ENCODE results near the gene YWHAB.

The YWHAB gene

DNA sequence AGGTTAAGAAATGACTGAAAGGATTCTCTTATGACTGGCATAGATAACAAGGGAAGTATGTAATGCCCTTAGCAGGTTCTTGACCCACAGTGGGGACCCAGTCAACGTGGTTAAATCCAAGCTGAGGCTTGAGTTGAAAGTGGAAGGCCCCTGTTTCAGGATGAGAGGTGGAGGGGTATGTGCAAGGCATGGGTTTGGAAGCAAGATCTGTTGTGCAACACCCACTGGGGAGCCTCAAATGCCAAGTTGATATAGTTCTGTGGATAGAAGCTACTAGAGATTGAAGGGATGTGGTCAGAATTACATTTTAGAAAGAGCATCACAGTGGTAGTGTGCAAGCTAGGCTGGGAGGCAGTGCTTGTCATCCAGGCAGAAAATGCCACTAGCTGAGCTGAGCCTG, 29.4 kb downstream of the YWHAB start:
- no peak for DNase-seq (ENCODE audit: low read depth)

DNA sequence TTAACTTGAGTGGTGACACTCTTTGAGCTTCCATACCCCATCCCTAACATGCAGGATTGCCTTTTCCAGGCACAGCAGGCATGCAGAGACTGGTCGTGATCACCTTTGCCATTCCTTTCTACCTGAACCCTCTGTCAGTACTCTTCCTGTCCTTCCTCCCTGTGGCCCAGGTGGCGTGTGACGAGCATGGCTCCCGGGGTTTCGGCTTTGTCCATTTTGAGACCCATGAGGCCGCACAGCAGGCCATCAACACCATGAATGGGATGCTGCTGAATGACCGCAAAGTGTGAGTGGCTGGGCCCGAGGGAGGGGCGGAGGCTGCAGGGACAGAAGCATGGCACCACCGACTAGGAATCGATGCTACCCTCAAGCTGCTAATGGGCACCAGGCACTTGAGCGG, 31.1 kb downstream of the YWHAB start:
- DNase-seq (ENCODE audit: low read depth) = no peak

DNA sequence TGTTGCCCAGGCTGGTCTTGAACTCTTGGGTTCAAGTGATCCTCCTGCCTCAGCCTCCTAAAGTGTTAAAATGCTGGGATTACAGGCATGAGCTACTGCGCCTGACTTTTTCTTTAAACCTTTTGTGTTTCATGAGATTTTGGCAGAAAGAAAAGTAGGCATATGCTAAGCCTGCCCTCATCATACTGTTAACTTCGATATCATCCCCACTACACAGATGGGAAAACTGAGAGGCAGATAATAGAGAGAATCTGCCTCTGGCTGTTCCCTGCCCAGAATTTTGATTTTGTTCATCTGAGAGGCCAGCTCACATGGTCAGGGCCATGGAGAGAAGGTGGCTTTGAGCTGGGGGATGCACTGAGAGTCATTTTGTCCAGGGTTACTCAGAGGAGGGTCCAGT, 31.9 kb downstream of the YWHAB start:
- DNase-seq (ENCODE audit: low read depth) = no peak

DNA sequence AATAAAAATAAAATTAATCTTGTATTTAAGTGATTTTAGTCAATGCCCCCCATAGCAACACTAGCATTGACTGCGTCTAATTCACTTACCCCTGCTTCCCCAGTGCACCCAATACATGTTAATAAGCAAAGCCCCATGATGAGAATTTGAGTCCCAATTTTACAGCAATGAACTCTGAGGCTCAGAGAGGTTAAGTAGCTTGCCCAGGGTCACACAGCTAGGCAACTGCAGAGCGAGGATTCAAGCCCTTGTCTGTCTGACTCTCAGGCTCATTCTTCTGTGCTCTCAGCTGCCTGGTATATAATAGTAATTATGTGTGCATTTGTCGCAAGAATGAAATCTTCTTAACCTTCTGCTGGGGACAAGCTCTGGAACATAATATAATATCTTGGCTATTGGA, 32.8 kb downstream of the YWHAB start:
- no peak for DNase-seq (ENCODE audit: low read depth)

DNA sequence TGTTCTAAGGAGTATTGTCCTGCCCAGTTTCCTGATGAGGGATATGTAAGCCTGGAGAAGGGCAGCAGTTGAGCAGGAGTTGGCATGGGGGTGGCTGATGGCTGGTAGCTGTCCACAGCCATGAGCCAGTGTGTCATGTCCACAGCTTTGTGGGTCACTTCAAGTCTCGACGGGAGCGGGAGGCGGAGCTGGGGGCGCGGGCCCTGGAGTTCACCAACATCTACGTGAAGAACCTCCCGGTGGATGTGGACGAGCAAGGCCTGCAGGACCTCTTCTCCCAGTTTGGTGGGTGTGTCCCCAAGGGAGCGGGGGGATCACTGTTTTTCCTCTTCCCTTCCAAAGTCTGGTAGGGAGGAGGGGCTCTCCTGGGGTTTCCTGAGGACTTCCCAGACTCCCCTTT, 33.3 kb downstream of the YWHAB start:
- DNase-seq (ENCODE audit: low read depth) = no peak

DNA sequence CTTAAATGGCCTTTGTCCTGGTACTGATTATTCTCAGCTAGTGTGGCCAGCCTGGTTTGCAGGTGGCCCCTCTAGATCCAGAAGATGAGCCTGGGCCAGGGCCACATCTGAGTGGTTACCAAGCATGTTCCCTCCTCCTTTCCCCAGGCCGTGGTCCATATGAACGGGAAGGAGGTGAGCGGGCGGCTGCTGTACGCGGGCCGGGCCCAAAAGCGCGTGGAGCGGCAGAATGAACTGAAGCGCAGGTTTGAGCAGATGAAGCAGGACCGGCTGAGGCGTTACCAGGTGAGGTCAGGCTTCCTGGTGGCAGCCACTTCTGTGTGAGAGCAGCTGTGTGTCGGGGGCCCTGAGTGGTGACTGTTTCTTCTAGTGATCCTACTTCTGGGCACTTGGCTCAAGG, 35.9 kb downstream of the YWHAB start:
- no peak for DNase-seq (ENCODE audit: low read depth)

DNA sequence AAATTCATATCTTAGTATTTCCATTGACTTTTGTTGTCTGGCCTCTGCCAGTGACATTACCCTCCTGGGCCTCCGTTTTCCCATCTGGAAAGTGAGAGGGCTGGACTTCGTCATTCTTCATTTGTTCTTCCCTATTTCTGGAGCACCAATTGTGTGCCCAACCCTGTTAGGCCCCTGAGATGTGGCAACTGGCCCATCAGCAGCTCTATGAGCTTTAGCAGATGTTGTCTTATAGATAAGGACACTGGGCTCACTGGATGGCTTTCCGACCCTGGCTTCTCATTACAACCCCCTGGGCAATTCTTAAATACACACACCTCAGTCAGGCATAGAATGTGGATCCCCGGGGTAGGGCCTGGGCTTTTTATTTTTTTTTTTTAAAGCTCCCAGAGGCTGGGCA, 39.0 kb downstream of the YWHAB start:
- DNase-seq (ENCODE audit: low read depth) = no peak

DNA sequence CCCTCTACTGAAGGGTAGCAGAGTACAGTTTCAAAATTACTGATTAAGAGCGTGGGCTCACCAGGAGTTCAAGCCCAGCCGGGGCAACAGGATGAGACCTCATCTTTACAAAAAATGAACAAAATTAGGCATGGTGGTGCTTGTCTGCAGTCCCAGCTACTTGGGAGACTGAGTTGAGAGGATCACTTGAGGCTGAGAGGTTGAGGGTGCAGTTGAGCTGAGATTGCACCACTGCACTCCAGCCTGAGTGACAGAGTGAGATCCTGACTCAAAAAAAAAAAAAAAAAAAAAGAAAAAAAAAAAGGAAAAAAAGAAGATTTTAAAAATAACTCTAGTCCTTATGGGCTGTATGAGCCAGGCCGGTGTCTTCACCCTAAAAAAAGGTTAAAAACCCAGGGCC, 43.1 kb downstream of the YWHAB start:
- no peak for DNase-seq (ENCODE audit: low read depth)

DNA sequence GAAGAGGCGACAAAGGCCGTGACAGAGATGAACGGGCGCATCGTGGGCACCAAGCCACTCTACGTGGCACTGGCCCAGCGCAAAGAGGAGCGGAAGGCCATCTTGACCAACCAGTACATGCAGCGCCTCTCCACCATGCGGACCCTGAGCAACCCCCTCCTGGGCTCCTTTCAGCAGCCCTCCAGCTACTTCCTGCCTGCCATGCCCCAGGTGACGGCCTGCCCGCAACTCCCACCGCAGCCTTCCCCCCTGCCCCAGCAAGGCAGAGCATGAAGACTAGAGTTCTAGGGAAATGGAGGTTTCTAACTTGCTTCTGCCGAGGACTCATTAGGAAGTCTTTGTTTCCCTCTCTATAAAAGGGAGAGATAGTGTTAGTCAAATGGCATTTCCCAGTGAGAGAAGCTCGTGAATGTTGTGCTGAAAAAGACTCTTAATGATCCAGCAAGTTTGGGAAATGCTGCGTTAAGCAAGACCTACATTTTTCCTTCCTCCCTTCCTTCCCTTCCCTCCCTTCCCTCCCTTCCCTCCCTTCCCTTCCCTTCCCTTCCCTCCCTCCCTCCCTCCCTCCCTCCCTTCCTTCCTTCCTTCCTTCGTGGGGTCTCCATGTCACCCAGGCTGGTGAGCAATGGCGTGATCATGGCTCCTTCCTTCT, 45.1 kb downstream of the YWHAB start:
- DNase-seq (ENCODE audit: low read depth) = no peak

DNA sequence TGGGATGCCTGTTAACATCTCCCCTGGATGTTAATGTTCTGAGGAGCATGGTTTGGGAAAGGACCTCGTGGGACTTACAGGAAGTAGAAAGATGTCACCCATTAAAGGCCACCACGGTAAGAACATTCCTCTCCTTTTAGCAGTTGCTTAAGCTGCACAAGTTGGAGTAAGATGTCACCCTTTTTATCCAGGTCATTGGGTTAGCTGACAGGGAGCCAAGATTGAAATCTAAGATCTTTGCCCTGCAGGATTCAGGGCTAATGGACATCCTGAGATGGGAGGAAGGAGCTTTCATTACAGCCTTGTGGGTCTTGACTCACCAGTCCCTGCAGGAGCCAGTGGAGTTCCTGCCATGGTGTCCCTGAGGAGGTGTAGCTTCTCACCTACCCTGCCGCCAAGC, 46.4 kb downstream of the YWHAB start:
- DNase-seq (ENCODE audit: low read depth) = no peak

DNA sequence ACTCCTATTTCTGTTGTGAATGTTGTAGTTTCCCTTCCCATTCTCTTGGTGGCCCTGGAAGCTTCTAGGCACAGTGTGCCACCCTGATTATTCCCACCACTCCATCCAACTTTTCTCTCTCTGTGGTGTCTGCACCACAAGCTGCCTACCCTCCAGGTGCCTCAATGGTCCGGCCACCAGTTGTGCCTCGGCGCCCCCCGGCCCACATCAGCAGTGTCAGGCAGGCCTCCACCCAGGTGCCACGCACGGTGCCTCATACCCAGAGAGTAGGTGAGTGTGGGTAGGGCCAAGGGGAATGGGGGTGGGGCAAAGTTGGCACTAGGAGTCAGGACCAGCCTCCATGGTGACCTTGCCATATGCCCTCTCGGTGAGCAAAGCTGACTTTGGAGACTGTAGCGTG, 47.4 kb downstream of the YWHAB start:
- DNase-seq (ENCODE audit: low read depth) = no peak

DNA sequence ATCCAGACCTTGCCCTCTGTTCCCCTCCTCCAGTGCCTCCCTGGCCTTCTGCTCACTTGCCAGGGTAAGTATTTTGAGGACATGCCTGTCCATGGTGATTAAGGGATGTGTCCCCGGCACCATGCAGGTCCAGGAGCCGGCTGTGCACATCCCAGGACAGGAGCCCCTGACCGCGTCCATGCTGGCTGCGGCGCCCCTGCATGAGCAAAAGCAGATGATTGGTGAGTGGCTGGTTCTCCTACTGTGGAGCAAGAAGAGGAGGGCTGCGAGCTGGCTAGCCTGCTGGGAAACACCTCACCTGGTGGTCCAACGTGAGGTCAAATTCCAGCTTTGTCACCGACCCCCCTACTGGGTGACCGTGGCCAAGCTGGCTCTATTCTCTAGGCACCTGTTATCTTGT, 51.0 kb downstream of the YWHAB start:
- DNase-seq (ENCODE audit: low read depth) = no peak

DNA sequence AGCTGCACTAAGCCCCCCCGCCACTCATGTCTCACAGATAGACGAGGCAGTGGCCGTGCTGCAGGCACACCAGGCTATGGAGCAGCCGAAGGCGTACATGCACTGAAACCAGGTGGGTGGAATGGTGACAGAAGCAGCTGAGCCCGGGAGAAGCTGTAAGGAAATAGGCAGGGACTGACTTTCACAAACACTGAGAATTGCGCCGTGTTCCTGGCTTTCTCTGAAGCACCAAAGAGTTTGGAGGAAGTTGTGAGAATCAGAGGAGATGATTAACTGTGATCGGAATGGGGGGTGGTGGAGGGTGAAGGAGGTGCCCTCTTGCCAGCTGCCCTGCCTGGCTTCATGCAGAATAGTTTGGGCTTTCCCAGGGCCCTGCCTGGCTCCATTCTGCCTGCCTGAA, 53.1 kb downstream of the YWHAB start:
- DNase-seq (ENCODE audit: low read depth) = no peak

DNA sequence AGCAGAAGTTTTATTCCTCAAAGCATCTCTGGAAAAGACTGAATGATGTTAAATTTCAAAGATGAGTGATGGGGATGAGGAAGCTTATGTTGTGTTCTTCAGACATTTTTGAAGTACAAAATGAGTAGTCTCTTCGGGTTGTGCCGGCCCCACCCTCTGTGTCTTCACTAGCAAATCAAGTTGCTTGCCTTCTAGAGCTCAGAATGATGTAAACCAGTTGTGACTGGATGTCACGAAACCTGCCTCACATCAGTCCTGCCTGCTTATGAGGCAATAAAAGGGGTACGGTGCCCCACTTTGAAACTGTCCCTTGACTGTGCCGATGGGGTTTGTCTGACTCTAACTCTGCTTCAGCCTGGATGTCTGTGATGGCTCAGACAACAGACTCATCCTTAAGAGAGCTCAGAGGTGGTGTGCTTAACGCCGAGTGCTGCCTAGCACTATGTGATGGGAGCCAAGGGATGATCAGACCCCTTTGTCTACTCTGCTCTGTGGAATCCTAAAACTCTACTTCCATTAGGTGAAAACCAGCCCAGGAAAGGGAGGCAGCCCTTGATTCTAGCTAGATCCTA, 55.7 kb downstream of the YWHAB start:
- DNase-seq (ENCODE audit: low read depth) = no peak

DNA sequence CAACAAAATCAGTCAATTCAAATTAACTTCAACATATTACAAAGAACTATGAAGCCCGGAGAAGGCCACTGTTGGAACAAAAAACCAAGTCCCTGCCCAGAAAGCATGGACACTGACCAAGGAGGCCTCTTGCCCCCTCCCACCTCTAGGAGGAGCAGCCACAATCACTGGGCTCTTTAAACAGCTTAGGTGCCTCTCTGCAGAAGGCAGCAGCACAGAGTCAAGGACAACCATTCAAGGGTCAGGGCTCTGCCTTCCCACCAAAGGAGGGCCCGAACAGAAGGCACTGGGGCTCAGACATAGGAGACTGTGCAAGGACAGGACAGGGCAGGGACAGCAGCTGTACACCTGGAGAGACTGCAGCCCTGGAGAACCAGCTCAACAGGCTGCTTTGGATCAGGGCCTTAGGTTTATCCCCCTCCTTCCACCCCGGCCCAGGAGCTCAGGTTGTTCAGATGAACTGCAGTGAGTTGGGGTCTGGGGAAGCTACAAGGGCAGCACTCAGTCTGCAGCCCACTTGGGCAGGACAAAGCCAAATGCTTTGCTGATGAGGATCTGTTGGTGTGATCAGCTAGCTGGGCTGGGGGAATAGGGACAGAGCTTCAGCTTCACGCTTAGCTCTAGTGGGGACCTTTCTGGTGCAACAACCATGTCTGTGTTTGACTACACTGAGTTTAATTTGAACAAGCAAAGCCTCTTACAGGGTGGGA, 56.9 kb downstream of the YWHAB start:
- DNase-seq (ENCODE audit: low read depth) = no peak

DNA sequence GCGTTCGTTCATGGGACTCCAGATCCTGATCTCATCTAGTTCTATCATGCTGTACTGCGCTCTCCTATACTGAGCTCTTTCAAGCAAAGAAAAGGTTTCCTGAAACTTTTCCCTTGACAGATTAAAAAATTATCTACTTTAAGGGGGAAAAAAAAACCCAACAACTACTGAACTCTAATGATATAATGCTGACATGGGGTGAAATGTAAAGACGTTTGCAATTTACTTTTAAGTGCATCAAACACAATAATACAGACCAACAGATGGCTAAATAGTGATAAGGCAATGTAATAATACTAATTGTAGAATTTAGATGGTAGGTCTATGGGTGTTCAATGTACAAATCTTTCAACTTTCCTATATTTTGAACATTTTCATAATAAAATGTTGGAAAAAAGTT, 58.3 kb downstream of the YWHAB start:
- DNase-seq (ENCODE audit: low read depth) = no peak

DNA sequence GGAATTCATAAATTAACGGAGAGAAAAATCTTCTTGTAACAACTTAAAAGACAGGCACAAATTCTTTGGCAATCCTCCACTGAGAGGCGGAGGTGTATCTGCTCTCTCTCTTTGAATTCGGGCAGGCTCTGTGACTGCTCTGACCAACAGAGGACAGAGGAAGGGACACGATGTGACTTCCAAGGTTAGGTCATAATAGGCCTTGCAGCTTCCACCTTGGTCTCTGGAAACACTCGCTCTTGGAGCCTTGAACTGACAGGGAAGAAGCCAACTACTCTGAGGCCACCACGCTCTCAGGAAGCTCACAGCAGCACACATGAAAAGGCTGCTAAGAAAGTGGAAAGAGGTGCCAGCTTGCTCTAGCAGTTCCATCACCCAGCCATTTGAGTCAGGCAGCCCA, 59.8 kb downstream of the YWHAB start:
- DNase-seq (ENCODE audit: low read depth) = no peak

DNA sequence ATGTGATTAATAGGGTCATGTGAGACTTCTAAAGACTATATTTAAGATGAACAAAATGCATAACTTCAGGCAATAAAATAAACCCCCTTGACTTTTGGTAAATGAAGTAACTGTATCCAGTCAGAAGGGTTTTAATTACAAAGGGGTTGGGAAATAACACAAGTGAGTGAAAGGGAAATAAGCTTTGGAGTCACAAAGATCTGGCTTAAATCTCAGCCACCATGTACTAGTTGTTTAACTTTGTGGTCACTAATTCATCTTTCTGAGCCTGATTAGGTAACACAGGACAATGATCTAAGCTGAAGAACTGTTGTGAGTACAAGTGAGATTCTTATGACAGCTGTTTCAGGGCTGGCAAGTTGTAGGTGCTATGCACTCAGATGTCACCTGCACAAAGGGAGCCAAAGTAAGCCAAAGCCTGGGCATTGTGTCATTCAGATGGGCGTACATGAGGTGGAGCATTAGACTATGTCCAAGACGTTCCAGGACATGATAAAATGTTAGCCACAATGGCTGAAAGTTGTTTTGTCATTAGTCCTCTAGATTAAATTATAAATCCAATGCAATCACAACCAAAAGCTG, 60.9 kb downstream of the YWHAB start:
- DNase-seq (ENCODE audit: low read depth) = no peak

DNA sequence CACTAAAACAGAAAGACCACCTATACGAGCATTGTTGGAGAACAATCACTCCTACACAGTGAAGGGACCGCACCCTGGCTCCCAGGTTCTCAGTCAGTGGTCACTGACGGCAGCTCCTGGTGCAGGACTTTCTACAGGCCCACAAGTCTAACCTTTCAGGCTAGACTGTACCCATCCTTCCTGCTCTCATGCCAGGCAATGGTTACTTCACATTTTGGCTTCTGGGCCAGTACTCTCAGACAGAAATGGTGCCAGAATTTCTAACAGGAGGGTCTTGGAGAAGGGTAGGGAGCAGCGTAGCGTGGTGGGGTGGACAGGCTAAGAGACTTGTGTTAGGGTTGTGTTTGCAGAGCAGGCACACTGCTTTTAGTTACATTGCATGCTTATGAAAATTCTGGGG, 62.6 kb downstream of the YWHAB start:
- DNase-seq (ENCODE audit: low read depth) = no peak

DNA sequence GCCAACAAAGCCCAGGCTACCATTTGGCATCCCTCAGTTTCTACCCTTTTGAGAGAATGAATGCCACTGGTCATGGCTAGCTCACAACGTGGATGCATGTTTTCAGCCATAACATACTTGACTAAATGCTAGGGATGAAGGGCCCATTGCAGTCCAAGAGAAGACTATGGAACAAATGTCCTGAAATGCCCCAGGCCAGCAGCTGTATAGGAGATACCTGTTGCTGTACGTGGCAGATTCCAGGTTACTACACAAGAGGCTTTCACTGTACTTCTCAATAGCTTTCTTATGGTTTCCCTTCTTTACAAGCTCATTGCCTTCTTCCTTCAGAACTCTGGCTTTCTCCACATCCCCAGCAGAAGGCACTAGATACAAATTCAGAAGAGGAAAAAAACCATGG, 63.0 kb downstream of the YWHAB start:
- no peak for DNase-seq (ENCODE audit: low read depth)

DNA sequence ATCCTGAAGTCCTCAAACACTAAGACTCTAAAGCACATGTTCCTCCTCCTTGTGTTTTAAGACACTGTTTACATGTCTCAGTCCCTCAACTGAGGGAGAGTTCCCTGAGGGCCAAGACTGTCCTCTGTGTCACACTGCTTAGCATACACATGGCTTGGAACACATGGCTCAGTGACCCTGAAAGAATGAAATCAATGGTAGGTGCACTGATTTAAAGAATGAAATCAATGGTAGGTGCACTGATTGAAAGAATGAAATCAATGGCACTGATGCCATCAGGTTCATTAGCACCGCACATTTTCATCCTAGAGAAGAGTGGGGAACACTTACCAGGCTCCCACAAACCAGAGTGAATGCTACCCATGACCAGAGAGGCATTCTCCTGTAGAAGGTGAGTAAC, 64.9 kb downstream of the YWHAB start:
- no peak for DNase-seq (ENCODE audit: low read depth)

DNA sequence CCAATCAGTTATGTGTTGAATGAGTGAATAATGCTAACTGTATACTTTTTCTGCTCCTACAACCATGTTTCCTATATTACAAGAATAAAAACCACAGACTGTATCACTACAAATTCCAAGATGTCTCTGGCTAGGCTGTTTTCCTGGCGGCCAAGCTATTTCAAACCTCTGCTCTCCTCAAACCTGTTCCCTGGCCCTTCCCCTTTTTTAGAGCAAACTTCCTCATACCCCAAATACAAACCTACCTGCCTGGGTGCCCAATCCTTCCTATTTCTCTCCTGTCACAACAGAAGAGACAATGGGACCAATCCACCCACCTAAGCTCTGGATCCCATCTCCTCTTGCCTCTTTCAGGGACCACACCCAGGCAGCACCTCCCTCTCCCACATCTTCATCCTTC, 67.2 kb downstream of the YWHAB start:
- no peak for DNase-seq (ENCODE audit: low read depth)

DNA sequence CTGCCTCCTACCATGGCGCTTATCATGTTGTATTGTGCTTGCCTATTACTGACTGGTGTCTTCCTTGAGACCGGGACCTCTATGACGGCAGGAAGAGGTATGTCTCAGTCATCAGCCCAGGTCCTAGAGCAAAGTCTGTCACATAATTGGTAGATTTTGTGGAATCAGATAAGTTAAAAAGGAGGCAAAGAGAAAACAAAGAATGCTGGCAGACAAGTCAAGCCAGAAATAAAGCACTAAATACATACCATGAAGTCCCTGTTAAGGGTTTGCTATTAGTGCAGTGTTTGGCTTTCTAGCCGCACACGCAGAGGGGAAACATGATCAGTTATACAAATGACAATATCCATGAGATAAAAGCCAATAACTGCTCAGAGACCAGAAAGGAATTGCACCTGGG, 68.7 kb downstream of the YWHAB start:
- DNase-seq (ENCODE audit: low read depth) = no peak

DNA sequence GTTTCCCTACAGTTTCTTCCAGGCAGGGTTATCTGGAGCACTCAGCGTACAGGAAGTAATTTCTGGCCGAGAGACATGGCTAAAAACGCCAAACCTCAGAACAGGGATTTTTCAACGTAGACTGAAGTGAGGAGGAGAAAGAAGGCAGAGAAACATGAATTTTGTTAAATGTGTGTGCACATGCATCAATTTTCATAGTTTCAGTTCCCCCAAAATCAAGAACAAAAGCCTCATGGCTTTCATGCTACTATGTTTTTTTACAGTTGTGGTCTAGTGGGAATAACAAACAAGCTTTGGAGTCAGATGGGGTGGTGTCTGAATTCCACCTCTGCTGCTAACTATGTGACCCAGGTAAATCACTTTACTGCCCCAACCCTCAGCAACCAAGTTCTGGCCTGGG, 69.8 kb downstream of the YWHAB start:
- no peak for DNase-seq (ENCODE audit: low read depth)
